Renal pelvis (tissue), 4 donors: ENCODE measurements around the gene SORBS2. TPM values are rescaled to one million over a fixed set of nuclear protein-coding genes. Genes with fewer than 3 reads are reported as not detected.

Experiments used
- DNase-seq: peaks from one replicate; pipeline ENCODE4 v3.0.0-alpha.2; 2013
- polyA plus RNA-seq, 3 donors: library from polyadenylated mRNA; unstranded; fragments of 120-200 nt; gene quantifications; one replicate each; pipeline ENCODE4 v1.2.1, GENCODE V29; 2013; ENCODE audit not compliant: insufficient read length in 3 of 3

The SORBS2 gene
- polyA plus RNA-seq, 3 donors, result 64.0 to 83.9 (median 79.5) TPM

DNA sequence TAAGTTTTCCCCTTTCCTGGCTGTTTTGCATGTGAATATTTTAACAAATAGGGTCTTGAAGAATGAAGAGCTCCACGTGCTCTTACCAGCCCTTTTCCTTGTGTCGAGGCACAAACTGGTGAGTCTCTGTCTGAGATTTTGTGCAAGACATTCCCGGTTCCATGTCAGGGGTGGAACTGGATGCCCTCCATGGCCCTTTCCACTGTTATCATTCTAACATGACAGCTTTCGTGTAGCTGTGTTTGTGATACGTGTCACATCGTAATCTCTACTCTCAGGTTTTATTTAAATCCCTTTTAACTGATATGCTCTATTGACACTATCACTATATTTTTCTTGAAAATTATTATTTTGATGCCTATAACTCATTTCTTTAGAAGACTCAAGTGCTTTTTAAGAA is 130.4 kb downstream of the SORBS2 start:
- no peak for DNase-seq

DNA sequence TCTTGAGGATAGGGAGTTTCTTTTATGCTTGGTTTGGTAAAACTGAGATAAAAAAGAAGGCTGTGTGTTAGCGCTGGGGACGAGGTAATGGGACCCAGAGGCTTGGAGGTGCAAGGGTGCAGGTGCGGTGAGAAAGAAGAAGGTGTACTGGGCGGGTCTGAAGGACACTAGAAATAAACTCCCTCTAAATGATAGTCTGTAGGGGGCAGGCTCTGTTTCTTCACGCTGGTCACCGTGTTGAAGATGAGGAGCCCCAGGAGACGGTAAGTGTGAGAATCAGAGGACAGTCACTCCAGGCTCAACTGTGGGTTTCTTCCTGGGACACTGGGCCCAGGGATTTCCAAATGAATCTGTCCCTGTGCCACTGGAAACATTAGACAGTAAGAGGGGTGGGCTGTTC is 131.4 kb downstream of the SORBS2 start:
- no peak for DNase-seq

DNA sequence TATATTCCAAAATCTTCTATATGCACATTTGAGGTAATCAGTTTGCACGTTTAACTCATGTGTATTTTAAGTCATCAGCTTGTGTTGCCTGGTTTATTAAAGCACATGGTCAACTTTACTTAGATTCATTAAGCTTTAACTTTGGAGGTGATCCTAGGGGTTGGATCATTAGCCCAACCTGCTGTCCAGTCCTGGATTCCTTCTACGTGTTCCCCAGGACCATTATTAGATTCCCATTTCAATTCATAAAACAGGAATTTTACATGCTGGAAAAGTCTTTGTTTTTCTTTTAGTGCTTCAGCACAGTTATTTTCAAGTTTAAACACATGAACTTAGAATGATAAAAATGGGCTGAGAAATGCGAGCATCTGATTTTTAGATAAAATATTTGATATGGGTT is 132.5 kb downstream of the SORBS2 start:
- DNase-seq, result no peak

DNA sequence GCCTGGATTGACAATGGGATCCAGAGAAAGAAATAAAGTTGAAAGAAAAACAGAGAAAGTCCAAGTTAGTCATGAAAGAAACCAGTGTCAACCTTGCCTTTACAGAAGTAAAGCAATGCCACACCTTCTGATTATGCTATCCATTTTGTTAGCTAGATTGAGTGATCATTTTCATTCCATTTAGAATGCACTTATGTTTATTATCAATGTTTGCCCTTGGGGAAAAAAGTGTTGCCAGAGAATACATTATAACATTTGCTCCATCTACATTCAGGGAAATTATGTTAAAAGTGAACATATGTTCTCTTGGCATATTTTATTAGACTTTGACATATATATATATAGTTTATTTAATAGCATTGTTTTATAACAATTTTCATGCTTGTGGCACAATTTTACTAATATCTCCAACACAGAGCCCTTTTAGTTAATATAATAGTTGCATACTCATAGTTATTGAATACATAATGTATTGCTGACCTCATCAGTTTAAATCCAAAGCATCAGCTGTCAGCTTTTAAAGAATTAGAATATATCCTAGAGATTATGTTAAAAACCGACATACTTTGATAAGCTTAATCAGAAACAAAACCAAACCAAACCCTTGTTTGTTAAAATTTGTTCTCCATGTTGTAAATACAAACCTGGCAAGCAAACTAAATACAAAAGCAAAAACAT is 134.2 kb downstream of the SORBS2 start:
- no peak for DNase-seq

DNA sequence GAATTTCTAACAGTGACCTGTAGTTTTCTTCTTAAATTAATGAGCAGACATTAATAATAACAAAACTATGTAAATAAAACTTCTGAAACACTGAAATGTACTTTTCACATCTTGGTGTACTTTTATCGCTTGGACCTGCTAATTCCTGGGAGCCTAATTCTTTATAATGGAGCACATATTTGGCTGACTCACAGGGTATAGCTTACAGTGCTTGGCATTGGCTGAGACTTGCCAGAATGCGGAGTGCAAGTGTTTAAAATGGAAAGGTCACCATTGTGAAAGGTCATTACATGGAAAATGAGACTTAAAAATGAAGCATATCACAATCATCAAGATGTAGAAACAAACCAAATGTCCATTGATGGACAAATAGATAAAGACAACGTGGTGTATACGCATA is 139.4 kb downstream of the SORBS2 start:
- DNase-seq, result no peak

DNA sequence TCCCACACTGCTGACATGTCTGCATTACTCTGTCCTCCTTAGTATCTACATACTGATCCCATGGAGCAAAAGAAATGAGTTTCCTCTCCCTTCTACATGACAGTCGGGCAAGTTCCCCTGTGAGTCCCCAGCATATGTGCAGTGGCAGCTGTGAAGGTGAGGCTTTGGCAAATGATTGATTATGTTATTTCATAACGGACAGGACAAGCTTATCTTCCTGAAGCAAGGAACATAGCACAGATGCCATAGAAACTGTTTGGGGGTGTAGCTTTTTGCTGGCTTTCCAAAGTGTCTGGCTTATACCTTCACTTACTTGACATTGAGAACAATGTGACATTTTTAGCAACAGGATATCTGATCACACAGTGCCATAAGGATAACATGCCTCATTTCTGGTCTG is 139.8 kb downstream of the SORBS2 start:
- no peak for DNase-seq

DNA sequence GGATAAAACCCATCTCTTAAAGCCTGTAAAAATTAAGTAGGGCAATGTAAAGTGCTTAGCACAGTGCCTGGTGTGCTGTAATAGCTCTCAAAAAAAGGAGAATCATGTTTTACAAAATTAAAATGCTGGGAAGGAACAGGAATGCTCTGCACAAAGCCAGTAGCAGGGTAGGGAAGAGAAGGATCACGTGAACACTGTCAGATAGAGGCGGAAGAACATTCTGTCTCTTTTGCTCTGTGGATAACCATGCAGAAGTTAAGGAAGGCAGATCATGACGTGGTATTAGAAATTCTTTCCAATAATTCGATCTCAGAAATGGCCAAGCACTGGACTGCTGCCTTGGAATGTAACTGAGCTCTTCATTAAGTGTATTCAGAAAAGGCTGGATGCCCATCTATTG is 140.5 kb downstream of the SORBS2 start:
- no peak for DNase-seq

DNA sequence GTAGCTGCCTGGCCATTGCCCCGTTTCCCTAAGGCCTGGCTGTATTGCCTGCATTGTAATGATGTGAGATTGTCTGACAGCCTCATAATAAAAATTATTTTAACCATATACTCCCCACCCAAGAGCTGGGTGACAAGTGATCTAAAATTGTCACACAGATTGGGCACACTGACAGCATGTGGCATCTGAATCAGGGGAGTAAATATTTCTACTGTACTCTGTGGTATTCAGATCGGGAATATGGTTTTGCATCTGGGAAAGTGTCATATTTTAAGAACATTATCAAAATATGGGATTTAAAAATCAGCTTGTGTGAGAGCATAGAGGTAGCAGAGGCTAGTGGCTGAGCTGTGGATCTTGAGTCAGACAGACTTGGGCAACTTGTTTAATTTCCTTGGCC is 140.9 kb downstream of the SORBS2 start:
- DNase-seq, result no peak

DNA sequence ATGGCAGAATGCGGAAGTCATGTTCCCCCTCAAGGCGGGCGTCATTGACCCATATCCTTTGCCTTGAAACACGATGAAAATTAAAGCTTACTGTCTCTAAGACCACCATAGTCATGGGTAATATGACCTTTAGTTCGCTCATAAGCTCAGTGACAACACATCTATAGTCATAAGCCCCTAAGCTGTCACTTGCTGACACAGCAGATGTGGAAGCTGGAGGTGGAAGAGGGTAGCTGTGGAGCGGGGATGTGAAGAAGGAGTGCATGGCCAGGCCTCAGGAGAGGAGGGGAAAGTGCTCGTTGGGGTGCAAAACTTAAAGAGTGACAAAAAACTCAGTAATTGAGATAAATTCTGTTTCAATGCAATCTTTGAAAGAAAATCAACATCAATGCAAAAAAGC is 142.7 kb downstream of the SORBS2 start:
- DNase-seq, result no peak

DNA sequence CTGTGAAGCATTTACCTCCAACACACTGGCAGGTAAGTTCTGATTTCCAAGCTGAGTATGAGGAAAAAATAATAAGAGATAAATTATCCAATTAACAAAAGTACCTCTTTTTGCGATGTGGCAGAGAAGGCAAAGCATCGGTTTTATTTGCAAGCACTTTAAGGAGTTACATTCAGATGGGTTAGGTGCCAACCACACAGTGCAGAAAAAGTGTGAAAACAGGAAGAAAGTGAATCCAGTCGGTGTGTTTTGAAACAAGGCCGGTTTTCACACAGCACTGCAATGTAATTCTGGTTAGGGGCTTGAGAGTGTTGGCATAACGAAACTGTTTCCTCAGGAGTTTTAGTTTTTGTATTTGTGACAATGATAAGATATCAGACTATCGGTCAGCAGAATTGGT is 145.8 kb downstream of the SORBS2 start:
- no peak for DNase-seq

DNA sequence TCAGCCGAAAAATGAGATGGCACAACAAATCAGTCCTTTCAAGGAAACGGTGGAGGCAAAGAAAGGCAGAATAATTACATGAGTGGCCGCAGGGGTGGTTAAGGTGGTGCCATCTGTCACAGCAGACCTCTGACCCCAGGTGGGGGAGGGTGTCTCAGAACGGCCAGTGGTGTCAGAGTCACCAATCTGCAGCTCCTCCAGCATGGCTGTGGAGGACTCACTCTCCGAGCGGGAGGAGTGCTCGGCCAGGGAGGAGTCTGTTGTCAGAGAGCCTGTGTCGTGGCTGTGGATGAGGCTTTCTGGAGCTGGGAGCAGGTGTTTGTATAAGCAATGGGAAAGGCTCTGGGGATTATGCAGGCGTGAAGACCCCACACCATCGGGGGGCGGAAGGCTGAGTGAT is 146.3 kb downstream of the SORBS2 start:
- no peak for DNase-seq

DNA sequence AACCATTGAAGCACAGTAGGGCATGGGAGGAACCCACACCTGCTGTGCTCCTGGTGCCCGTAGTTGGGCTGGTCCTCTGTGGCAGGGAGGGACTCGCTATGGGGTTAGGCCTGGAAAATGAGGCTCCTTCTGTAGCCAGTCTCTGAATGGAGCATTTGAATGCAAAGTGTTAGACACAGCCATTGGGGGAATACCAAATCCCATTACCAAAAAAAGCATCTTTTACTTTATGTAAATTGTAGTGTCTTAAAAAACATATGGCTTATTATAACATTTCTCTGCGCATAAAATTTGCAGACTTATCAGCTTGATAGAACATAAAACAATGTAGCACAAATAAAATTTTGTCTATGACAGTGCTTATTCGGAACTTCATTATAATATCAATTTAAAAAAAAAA is 147.5 kb downstream of the SORBS2 start:
- DNase-seq, result no peak

DNA sequence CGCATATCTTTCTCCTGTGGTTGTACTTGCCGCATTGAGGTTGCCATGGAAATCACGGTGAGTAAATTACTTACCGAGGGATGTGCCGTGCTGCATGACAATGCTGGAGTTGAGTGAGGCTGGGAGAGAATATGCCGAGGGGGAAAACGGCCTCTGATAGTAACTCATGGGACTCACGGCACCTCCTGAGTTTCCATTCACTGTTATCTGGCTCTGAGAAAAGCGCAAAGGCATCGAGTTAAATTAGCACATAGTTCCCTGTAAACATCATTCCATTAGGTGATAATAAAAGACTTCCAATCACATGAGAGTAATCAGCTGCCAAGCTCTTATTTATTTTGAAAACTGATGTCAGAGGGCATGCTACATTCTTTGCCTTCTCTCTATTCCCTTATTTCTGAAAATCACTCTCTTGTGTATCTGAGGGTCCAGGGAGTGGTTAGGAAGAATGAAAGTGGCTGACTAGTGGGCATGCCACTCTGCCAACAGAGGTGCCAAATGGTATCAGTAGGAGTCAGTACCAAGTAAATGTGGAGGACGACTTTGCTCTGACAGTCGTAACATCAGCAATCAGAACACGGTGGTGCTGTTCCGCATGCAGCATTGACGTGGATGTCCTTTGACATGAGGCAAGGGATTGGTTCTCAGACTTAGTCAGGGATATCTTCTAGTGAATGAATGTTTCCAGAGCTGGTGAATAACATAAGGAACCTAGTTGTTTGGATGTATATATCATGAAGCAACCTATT is 149.8 kb downstream of the SORBS2 start:
- no peak for DNase-seq

DNA sequence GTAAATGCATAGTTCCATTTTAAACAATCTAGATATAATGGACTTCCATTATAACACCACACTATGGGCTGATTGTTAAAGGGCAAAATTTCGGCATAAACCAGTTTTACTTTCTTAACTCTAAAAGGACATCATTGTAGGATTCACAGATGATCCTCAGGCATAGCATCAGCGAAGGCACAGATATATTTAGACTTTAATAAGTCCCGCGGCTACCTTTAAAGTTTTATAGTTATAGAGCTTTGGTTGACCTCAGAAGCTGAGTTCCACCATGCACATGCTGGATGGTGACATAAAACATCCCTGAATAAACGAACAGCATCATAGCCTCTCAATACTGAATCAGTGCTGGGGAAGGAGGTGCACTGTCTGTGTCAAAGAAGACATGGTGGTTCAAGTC is 151.7 kb downstream of the SORBS2 start:
- DNase-seq, result no peak

DNA sequence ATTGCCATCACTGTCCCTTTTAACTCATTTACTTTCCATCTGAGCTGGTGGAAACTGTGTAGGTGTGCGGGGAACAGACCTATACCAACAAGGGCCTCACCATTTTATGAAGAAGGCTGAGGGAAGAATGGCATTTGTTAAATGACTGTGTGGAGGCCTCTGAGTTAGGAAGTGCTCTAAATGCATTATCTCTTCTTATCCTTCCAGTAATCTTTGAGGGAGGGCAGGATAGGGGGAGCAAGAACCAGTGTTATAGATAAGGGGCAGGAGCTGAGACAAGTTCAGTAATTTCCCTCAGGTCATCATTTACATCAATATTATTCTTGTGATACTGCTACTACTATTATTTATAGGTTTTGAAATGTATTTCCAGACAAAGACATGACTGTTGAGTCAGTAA is 154.3 kb downstream of the SORBS2 start:
- no peak for DNase-seq

DNA sequence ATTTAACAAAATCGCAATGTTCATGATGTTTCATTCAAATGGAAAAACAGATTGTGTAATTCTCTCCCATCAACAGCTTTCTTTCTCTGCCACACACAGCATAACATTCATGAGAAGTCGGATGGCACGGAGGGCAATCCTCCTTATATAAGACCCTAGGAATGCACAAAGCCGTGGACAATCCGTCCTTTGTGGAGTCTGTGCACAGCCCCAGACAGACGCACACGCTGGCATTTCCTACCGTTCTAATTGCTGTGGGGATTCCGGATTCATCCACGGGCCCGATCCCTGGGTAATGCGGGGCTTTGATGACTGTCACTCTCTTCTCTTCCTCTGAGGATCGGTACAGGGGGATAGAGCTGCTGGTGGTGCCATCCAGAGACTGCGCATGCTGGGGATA is 154.8 kb downstream of the SORBS2 start:
- DNase-seq, result no peak

DNA sequence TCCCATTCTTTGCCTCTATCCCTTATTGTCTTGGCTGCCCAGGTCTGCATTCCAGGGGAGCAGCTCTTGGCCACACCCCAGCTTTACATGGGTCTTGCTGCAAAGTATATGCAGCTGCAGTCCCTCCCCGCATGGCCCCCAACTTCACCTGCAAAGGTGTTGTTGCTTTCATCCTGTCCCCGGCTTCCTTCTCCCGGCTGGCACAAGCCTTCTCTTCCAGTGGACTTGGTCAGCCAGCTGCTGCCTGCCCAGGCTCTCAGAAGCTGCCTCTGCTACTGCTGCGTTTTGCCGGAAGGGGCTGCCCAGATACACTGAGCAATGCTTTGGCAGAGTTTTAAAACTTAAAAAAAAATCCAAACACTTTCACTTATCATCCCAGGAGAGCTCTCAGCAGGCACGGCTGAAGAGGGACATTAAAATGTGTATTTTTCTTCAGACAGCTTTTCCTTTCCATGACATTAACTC is 155.5 kb downstream of the SORBS2 start:
- no peak for DNase-seq

DNA sequence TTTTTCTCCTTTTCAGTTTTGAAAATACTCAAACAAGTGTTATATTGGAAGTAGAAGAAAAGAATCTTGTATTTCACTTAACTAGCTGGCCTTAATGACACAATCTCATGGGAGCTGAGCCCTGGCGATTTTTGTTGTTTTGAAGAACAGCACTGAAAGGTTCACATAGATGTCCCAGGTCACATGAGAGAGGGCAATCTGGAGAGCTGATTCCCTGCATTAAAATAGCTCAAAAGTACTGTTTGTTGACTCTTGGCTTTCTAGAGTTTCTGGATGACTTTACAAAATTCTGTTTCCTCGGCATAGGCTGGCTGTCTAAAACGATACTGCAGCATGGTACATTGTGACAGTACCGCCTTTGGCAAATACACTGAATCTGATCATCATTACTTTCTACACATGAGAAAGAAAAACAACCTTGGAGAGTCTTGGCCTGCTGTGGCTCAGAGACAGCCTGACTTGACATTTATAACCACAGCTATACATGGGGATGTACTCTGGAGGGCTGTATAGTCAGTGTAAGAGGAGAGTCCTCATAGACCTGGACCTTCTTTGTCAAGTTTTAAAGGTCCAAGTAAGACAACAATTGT is 156.9 kb downstream of the SORBS2 start:
- DNase-seq, result no peak

DNA sequence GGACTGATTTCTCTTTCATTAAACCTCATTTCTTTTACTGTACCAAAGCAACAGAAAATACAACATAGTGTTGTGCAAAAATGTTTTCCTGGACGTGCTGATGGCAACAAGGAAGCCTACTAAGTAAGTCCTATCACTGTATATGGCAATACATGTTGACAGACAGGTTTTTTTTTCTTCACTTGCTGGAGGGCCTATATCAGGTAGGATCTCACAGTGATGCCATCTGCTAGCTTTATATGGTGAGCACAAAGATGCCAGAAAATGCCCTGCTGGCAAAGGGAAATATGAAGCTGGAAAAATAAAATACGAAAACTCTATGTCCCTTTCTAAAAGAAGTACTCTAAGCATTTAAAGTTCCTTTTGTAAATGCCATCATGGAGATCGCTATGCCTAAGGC is 157.7 kb downstream of the SORBS2 start:
- no peak for DNase-seq

DNA sequence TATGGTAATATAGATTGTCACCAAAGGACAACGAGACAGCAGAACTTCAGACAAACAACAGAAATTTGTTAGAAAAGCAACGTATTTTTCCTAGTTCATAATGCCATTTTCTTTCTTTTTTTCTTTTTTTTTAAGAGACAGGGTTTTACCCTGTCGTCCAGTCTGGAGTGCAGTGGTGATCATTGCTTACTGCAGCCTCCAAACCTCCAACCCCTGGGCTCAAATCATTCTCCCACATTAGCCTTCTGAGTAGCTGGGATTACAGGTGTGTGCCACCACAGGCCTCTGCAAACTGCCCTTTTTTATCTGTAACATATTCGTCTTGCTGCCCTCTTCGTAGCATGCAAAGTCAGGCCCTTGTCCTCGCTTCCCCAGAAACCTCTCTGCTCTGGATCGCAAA is 160.1 kb downstream of the SORBS2 start:
- DNase-seq, result no peak

DNA sequence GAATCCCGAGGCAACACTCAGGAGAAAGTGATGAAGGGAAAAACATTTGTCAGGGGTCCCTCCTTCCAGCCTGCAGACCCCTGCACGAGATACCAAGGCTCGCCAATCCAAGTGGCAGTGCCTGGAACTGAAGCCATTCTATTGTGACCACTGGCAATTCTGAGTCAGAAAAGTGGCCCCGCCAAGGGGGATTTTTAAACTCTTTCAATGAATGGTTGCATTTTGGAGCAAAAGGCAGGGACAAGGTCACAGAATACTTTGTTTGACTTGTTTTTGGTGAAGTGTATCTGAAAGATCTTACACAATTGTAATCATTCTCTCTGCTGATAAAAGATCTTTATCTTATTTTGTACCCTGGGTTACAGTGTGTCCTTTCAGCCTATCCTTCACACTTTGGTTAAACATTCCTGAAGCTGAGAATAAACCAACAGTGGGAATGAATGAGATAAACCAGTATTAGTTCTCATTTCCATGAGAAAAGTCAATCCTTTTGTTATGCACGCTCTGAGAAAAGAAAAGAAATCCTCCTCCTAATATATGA is 160.8 kb downstream of the SORBS2 start:
- DNase-seq, result no peak

DNA sequence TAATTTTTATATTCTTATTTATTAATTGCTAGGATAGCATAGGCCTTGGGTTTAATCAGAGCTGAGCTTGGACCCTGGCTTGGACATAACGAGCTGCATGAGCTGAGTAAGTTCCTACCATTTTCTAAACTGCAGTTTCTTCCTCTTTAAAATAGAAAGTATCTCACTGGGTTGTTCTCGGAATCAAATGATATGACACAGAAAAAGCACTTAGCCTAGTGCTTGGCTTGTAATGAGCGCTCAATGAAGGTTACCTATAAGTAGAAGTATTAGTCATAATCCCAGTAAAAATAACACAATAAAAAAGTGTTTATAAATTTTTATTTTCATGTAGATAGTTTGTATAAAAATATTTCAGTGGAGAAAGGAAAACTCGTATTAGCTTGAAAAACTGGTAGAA is 163.4 kb downstream of the SORBS2 start:
- DNase-seq, result no peak

DNA sequence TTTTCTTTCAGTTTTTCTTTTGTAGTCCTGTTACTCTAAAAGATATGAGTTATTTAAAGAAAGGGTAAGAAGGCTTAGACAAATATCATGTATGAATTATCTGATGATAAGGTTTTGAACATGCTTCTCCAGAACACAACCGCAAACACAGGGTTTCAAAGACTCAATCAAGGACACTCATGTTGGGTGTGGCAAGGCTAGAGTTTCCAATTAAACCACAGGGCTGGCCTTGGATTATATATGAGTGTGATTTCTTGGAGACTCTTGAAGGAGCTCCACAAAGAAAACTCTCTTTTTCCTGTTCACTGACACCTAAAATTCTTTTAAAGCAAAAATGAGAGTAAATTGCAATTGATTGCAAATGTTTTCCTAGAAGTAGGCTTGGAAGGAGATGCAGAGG is 166.6 kb downstream of the SORBS2 start:
- DNase-seq, result no peak
